ENCODE data around the gene SPIN1.

Gene SPIN1

DNA sequence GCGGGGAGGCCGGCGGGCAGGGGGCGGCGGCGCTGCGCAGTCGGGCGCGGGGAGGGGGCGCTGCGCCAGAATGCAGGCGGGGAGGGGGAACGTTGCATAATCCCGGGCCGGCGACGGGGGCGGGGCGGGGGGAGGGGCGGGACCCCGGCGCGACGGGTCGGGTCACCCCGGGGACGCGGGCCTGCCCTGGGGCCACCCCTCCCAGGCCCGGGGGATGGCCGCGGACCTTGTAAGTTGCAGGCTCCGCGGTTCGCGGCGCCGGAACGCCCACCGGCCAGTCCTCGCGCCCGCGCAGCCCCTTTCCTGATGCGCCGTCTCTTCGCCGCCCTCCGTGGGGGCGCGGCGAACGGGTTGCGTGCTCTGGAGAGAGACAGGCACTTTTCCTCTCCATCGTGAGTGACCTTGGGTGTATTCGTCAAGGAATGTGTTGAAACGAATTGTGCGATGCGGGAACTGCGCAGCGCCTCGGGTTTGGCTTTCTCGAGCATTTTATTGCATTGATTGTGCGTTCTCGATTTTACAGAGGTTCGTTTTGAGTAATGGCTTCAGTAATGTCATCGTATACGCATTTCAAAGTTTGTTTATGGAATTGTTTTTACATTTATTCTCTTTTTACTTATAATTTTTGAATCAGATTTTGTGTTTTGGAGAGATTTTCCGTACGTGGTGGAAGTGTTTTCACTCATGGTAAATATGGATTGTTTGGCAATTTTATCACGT, 802 bp downstream of the SPIN1 start:
- DNase-seq (ENCODE audit: low read depth in 3 of 3) = peak in 2 of 3 donors; percentile 8 to 20

DNA sequence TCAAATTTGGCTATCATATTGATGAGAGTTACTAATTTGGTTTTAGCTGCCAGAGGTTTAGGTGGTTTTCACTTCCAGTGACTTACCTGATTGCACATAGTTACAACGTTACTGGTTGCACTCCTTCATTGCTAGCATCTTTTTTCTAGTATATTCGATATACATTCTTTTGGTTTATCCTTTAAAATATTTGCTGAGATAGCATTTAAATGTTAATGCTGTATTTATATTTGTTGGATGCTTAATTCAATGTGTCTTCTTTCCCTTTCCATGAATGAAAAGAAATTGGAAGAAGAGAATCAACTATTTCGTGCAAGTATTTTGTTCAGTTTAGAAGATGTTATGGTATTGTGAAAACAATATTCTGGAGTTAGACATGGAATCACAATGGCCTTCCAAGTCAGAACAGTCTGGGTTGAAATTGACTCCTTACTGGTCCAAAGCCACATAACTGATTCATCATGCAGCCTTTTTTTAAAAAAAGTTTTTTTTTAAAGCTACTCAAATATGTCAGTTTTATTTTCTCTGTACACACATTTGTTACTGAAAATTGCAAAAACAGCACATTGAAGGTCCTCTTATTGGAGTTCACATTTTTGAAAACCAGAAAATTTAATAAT, 2.2 kb downstream of the SPIN1 start:
- DNase-seq (ENCODE audit: low read depth in 3 of 3) = no peak

DNA sequence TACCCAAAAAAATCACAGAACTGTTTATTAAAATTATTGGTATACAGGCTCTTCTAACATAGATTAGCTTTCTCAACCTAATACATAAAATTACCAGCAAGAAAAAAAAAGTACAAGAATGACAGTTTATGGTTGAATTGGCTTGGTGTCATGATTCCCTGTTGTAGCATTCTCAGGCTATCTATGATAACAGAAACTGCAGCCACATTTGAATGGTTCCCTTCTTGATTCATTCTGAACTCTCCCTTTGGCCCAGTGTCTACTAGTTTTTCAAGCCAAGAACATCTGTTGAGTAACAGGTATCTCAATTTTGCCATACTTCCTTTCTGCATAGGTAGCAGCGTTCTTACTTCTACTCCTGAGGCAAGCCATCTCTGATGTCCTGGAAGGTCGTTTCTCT, 3.0 kb downstream of the SPIN1 start:
- no peak for DNase-seq (ENCODE audit: low read depth in 3 of 3)

DNA sequence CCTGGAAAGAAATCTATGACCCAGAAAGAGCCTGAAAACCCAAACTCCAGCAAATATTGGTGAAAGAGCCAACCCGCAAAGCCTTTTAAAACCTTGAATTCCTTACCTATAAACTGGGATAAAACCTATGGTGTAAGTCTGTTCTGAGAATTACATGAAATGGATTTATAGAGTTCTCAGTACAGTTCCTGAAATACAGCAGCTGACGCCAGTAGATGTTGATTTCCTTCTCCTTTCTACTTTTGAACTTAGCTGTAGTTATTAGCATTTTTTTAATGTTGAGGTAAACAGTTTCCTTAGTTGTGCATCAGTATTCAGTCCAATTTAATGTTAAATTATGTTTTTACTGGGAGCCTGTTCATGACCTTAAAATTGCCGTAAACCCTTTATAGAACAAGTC, 3.7 kb downstream of the SPIN1 start:
- DNase-seq (ENCODE audit: low read depth in 3 of 3) = no peak

DNA sequence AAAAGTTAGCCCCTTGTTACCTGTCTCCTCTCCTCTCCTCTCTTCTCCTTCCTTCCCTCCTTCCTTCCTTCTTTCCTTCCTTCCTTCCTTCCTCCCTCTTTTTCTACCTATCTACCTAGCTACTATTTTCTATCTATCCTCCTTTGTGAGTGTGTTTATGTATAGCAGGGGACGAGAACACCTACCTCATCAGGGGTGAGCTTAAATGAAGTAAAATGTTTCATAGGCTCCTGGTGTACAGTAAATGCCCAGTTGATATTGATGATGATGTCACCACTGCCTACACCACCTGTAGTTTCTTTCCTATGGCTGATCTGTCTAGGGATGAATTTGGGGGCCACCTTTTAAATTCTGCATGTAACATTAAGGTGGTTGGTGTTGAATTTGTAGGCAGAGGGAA, 4.3 kb downstream of the SPIN1 start:
- DNase-seq (ENCODE audit: low read depth in 3 of 3) = no peak

DNA sequence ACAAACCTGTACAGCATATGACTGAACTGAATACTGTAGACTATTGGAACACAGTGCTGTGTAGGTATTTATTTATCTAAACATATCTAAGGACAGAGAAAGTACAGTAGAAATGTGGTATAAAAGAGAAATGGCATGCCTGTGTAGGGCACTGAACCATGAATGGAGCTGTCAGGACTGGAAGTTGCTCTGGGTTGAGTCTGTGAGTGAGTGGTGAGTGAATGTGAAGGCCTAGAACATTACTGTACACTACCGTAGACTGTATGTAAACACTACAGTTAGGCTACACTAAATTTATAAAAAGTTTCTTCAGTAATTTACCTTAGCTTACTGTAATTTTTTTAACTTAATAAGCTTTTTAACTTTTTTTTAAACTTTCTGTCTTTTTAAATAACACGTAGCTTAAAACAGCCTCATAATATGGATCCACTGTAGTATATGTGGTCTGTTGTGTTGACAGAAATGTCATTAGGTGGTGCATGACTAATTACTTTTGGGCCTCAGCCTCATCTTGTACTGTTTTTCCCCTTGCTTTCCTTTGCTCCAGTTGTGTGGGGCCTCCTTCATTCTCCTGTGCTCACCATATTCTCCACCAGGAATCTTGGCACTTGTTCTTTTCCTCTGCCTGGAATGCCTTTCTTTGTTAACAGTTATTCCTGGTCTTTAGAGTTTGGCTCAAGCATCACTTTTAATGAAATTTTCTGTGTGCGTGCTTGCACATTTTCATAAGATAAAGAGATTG, 8.8 kb downstream of the SPIN1 start:
- no peak for DNase-seq (ENCODE audit: low read depth in 3 of 3)

DNA sequence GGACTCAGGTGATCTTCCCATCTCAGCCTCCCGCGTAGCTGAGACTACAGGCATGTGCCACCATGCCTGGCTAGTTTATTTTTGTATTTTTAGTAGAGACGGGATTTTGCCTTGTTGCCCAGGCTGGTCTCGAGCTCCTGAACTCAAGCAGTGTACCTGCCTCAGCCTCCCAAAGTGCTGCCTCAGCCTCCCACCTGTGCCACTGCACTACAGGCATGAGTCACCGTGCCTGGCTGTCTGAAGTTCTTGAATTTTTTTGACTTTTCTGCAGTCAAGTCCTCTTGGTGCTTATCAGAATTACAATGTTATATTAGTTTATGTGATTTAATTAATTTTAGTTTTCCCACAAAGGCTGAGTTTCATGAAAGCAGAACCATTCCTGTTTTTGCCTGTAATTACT, 9.8 kb downstream of the SPIN1 start:
- no peak for DNase-seq (ENCODE audit: low read depth in 3 of 3)

DNA sequence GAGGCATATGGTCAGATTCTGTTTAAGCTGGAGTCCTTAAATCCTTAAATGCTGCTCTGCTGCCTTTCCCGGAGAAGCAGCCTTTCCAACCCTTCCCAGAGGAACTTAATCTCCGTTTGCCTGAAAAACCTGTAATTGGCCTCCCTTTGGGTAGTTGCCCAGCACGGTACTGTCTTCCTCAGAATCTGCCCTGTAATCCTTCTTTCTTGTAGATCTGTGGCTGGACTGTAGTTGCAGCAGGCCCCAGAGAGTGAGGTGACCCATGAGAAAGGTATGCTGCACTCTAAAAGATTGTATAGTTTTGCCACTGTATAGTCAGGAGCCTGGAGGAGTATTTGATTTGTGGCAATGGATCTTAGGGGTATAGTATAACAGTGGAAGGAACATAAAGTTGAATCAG, 11.7 kb downstream of the SPIN1 start:
- DNase-seq (ENCODE audit: low read depth in 3 of 3) = no peak

DNA sequence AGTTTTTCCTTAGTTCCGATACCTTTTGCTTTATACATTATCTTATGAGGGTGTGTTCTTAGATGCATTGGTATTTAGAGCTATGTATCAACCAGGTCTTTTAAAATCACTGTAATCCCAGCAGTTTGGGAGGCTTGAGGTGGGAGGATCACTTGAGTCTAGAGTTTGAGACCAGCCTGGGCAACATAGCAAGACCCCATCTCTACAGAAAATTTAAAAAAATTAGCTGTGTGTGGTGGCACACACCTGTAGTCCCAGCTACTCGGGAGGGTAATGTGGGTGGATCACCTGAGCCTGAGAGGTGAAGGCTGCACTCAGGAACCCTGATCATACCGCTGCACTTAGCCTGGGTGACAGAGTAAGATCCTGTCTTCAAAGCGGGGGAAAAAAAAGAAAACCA, 15.1 kb downstream of the SPIN1 start:
- DNase-seq (ENCODE audit: low read depth in 3 of 3) = no peak

DNA sequence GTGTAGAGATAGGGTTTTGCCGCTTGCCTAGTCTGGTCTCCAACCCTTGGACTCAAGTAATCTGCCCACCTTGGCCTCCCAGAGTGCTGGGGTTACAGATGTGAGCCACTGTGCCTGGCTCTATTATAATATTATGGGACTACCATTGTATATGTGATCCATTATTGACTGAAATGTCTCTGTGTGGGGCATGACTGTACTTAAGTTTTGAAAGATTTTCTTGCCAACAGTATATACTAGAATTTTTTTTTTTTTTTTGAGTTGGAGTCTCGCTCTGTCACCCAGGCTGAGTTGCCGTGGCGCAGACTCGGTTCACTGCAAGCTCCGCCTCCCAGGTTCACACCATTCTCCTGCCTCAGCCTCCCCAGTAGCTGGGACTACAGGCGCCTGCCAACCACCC, 17.8 kb downstream of the SPIN1 start:
- no peak for DNase-seq (ENCODE audit: low read depth in 3 of 3)

DNA sequence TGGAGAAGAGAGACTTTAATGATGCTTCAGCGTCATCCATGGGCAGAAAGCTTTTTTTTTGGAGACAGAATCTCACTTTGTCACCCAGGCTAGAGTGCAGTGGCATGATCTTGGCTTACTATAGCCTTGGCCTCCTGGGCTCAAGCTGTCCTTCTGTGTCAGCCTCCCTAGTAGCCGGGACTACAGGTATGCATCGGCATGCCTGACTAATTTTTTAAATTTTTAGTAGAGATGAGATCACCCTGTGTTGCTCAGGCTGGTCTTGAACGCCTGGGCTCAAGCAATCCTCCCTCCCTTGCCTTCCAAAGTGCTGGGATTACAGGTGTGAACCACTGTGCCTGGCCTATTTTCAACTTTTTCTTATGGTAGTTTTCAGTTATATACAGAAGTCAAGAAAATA, 23.2 kb downstream of the SPIN1 start:
- no peak for DNase-seq (ENCODE audit: low read depth in 3 of 3)

DNA sequence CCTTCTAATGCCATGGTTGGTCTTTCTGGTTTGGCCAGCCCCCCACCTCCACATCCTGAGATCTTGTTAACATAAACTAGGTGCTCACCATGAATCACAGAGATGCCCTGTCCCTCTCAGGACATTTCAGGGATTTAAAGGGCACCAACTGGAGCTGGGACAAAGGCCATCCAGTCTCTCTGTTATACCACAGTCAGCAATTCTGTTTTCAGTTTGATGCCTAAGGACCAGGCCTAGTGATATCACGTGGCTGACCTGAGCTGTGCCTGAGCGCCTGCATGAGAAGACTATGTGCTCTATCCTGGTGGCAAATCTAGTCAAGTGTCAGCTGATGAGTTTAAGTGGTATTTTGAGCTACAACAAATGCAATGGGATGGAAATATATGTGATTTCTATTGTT, 26.1 kb downstream of the SPIN1 start:
- no peak for DNase-seq (ENCODE audit: low read depth in 3 of 3)

DNA sequence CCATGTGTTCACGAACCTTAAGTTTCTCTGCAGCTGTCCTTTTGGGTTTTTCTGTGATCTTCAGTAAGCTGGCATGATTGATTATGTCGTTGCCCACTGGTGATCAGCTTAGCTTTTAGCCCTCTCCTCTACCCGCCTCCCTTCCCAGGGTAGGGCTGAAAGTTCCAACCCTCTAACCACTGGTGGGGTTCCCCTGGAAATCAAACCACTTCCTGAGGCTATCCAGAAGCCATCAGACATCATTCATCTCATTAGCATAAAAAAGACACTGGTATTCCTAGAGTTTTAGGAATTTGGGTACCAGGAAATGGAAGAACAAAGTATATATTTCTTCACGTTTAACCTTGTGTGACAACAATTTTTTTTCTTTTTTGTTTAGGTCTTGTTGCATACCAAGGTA, 29.8 kb downstream of the SPIN1 start:
- DNase-seq (ENCODE audit: low read depth in 3 of 3) = no peak

DNA sequence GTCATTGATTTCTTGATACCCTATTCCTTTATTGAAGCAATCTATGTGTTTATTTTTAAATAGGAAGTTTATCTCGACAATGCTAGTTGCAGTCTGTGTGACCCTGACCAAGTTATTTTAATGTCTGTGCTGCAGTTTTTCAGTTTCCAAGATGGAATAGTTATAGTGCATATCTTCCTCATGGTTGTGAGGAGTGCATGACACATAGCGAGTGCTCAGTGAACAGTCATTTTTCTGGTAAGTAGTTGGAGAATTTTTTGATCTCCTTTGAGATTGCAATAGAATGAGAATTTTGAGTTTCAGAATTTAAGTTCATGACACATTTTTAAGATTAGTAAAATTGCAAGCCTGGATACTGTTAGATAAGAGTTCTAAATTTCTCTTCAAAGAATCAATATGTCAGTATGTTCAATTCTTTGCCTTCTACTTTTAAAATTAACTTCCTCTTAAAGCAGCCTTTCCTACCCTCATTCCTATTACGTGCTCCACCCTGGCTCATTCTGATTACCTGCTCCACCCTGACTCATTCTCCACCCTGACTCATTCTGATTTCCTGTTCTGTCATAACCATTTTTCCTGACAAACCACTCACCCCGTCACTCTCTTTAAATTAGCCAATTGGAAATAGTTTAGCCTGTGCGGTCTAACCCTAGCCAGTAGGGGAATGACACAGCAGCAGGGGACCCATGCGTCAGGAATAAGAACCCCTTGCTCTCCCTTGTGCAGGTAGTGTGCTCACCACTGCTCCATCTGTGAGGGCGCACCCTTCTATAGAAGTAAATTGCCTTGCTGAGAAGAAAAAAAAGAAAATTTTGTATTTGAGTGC, 30.7 kb downstream of the SPIN1 start:
- DNase-seq (ENCODE audit: low read depth in 3 of 3) = peak in 2 of 3 donors; percentile 19 to 44

DNA sequence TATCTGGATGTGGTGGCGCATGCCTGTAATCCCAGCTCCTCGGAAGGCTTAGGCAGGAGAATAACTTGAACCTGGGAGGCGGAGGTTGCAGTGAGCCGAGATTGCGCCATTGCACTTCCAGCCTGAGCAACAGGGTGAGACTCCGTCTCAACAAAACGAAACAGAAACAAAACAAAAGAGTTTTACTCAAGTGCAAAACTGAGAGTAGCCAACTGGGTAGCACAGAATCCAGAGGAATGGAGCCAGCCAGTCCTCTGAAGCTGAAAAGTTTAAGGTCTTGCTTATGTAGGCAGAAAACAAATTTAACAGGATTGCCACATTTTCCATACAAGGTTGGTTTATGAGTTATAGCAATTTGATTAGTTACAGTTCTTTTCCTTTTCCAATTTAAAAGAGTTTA, 32.0 kb downstream of the SPIN1 start:
- DNase-seq (ENCODE audit: low read depth in 3 of 3) = no peak

DNA sequence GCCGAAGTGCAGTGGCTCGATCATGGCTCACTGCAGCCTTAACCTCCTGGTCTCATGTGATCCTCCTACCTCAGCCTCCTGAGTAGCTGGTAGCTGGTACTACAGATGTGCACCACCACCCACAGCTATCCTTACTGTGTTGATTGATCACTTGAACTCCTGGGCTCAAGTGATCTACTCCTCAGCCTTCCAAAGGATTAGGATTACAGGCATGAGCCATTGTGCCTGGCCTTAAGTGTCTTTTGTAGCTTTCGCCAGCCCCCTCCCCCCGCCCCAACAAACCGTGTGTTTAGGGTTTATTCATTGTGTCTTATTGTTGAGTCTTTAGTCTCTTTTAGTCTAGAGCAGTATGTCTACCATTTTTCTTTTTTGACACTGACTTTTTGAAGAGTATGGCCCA, 33.1 kb downstream of the SPIN1 start:
- DNase-seq (ENCODE audit: low read depth in 3 of 3) = no peak

DNA sequence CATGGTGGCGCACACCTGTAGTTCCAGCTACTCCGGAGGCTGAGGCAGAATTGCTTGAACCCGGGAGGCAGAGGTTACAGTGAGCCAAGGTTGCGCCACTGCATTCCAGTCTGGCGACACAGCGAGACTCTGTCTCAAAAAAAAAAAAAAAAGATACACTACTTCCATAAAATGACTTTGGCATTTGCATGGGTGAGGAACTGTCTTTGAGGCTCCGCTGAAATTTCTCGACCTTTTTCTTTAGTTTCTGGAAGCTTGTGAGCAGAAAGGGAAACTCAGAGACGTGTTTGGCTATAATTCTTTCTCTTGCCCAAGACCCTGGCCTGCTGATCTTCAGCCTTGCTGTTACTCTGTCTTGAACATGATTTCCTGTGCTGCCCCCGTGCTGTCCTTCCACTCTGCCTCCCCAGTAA, 37.3 kb downstream of the SPIN1 start:
- no peak for DNase-seq (ENCODE audit: low read depth in 3 of 3)

DNA sequence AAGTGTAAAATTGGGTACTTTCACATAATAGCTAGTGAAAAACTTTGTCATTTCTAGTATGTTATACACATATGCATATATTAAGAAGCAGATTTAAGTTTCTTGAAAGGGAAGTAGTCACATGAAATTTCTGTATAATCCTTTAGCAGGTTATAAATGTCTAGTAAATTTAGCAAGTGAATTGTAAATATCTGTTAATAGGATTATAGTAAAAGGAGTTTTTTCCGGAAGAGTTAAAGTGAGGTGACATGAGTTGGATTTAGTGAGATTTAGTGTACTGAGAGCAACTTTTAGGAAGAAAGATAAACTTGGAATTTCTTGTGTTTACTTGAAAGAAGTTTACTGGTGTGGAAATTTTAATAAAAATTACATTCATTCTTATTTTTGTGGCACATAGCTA, 38.4 kb downstream of the SPIN1 start:
- DNase-seq (ENCODE audit: low read depth in 3 of 3) = no peak

DNA sequence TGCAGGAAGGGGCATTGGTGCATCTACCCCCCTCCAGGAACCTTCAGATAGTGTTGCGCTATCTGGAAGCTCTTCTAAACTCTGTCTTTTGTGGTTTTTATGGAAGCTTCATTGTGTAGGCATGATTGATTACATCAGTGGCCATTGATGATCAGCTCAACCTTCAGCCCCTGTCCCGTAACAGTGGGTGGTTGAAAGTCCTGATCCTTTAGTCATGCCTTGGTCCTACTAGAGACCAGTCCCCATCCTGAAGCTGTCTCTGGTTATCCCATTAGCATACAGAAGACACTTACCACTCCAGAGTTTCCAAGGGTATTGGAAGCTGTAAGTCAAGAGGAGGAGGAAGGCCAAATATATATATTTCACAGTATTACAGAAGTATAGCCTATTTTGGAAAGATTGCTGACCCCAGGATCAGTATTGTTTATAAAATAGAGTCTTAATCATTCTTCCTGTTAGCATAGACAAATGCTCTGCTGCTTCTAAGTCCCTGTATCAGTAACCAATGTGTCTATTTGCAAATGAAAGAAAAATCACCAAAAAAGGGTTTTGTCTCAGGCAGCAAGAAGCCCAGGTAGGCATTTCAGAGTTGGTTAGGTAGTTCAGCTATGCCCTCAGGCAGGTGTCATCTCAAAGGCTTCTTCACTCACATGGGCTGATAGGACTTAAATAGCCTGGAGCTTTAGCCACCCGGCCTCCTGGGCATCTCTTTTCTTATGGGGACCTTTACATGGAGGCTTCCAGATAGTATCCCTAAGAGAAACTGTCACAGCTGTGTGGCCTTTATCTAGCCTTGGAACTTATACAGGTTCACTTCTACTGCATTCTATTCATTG, 41.6 kb downstream of the SPIN1 start:
- DNase-seq (ENCODE audit: low read depth in 3 of 3) = no peak

DNA sequence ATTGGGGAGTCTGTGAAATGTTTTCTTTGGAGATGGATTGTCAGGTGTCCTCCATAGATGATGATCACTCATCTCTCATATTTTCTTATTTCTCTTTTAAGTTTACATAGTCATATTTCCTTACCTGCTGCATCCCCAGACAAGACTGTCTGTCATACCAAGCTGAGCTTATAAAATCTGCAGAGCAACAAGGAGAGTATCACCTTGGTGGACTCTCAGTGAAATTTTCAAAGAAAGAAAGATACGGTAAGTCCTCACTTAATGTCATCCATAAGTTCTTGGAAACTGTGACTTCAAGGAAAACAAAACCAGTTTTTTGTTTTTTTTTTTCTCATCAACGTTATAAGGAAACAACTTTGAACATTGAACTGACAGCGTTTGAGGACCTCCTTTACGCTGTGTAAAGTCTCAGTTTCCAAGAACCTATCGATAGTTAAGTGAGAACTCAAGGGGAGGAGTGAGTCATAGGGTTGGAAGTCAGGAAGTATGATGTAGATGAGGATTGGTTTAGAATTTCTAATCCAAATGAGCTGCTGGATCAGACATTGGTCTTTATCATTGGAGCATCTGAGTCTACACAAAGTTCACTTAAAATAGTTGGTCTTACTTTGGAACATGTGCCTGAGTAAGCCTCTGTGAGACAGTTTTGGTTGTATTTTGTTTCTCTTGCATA, 45.5 kb downstream of the SPIN1 start:
- no peak for DNase-seq (ENCODE audit: low read depth in 3 of 3)

DNA sequence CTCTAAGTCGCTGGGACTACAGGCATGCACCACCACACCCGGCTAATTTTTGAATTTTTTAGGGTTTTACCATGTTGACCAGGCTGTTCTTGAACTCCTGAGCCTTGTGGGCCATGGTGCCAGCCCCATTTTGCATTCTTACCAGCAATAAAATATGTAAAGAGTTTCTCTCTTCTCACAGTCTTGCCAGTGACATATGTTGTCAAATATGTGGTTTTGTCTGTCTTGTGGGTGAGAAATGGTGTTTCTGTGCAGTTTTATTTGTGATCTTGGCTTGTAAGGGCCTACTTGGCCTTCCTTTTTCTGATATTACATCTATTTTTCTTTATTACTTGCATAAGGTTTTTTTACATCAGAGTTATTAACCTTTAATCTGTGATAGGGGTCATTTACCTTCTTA, 47.1 kb downstream of the SPIN1 start:
- DNase-seq (ENCODE audit: low read depth in 3 of 3) = no peak
